ENCODE measurements around the gene NCAPH2.

The NCAPH2 gene

DNA sequence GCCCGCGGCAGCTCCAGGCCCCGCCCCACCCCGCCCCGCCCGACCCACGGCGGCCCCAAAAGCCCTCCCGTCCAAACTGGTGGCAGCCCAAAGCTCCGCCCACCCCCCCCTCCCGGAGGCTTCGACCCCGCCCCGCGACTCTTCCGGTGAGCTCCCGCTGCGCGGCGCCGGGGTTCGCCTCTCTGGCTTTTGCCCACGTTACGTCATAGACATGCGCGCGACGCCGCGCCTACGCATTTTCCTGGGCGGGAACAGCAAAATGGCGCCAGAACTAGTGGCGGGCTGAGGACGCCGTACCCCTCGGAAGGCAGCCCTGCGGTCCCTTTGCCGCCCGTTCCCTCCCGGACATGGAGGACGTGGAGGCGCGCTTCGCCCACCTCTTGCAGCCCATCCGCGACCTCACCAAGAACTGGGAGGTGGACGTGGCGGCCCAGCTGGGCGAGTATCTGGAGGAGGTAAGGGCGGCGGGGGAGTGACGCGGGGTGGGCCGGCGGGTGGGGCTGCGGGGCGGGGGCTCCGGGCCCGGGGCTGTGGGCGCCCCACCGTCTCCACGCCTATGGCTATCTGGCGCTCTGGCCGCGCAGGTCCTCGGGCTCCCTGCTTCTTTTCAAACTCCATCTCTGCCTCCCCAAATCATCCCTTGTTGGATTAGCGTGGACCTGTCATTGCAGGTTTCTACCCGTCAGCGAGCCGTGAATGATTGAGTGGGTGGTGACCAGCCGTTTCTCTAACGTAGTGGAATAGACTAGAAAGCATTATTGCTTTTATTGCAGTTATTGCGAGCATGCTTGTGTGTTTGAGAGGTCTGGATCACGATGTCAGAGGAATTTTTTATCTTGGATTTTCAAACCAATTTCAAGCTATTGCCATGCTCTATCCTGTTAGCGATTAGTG lies at the start of gene NCAPH2:
TSS of gene NCAPH2 (plus strand) at position 234 of the 894 bp plus-strand sequence. CDS start at position 348, 114 bp downstream.
- peak; percentile 100 for DNase-seq (ENCODE audit: extremely low spot score)
- ChIA-PET POLR2A (interaction anchor here (0.6 to 7.4 kb wide), 38 partner anchors 9 to 257 kb away, joined by 3 to 193 read pairs (median 4); partner anchors contain the start of genes ADM2, CHKB, CPT1B and HDAC10), CTCF (interaction anchor here (0.7 to 2.0 kb wide), 4 partner anchors 10 to 35 kb away, joined by 4 to 11 read pairs (median 5); partner anchors contain the start of gene SCO2)
- TF ChIP-seq, protein P1, sequence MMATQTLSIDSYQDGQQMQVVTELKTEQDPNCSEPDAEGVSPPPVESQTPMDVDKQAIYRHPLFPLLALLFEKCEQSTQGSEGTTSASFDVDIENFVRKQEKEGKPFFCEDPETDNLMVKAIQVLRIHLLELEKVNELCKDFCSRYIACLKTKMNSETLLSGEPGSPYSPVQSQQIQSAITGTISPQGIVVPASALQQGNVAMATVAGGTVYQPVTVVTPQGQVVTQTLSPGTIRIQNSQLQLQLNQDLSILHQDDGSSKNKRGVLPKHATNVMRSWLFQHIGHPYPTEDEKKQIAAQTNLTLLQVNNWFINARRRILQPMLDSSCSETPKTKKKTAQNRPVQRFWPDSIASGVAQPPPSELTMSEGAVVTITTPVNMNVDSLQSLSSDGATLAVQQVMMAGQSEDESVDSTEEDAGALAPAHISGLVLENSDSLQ (IDR thresholded peaks at IDR 0.05), result peak; percentile 89
- TF ChIP-seq HDGF (IDR thresholded peaks at IDR 0.05; ENCODE audit: borderline replicate concordance) (no peak), L3MBTL2 (conservative IDR thresholded peaks at IDR 0.05) (peak; percentile 66)

DNA sequence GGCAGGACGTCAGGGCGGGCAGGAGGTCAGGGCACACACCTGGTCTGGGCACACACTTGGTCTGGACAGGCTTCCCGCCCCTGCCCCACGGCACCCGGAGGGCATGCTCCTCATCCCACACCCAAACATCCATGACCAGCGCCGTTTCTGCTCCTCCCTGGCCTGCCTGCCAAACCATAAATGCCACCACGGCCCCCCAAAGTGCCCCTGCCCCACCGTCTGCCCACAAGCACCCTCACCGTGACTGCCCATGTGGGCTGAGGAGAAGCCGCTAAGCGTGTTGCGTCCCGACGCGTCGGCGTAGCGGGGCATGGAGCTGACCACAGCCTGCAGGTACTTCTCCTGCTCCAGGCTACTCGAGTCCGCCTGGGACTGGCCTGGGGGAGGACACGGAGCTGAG lies 49.0 kb upstream of the NCAPH2 start:
- ChIA-PET POLR2A (no interaction called here), CTCF (no interaction called here)
- DNase-seq (ENCODE audit: extremely low spot score), result no peak
- TF ChIP-seq FOXM1 (IDR thresholded peaks at IDR 0.05; ENCODE audit: borderline replicate concordance) (no peak), NFRKB (IDR thresholded peaks at IDR 0.05) (no peak), FOXA1 (IDR thresholded peaks at IDR 0.05) (no peak), LEF1 (IDR thresholded peaks at IDR 0.05; ENCODE audit: borderline replicate concordance) (no peak), L3MBTL2 (conservative IDR thresholded peaks at IDR 0.05) (no peak)

GRCh38 chr22:50459496-50460140 lies 48.4 kb upstream of the NCAPH2 start:
- no peak for DNase-seq (ENCODE audit: extremely low spot score)
- ChIA-PET POLR2A (no interaction called here), CTCF (no interaction called here)
- no peak for TF ChIP-seq FOXA1 (IDR thresholded peaks at IDR 0.05)
- no peak for TF ChIP-seq ELF4 (IDR thresholded peaks at IDR 0.05)
- TF ChIP-seq ARNT (IDR thresholded peaks at IDR 0.05), result no peak
- TF ChIP-seq NFRKB (IDR thresholded peaks at IDR 0.05), result no peak
- TF ChIP-seq LEF1 (IDR thresholded peaks at IDR 0.05; ENCODE audit: borderline replicate concordance), result no peak
- TF ChIP-seq BHLHE40 (IDR thresholded peaks at IDR 0.05; ENCODE audit: borderline replicate concordance), result no peak
- no peak for TF ChIP-seq ZNF384 (IDR thresholded peaks at IDR 0.05)
- no peak for TF ChIP-seq L3MBTL2 (conservative IDR thresholded peaks at IDR 0.05)
- no peak for TF ChIP-seq FOXK2 (IDR thresholded peaks at IDR 0.05)
- no peak for TF ChIP-seq SUZ12 (IDR thresholded peaks at IDR 0.05)
- TF ChIP-seq SP1 (IDR thresholded peaks at IDR 0.05), result no peak
- TF ChIP-seq, protein P1 (IDR thresholded peaks at IDR 0.05), result no peak
- TF ChIP-seq CTBP1 (IDR thresholded peaks at IDR 0.05; ENCODE audit: borderline replicate concordance), result no peak
- TF ChIP-seq HDGF (IDR thresholded peaks at IDR 0.05; ENCODE audit: borderline replicate concordance), result no peak

- DNase-seq (ENCODE audit: extremely low spot score), result no peak
- ChIA-PET POLR2A (interaction anchor here (1.4 kb wide), 1 partner anchor 13 kb away, joined by 4 read pairs; no protein-coding TSS in a partner anchor), CTCF (no interaction called here)
- TF ChIP-seq FOXA1 (IDR thresholded peaks at IDR 0.05) (no peak), FOXM1 (IDR thresholded peaks at IDR 0.05; ENCODE audit: borderline replicate concordance) (no peak), HDGF (IDR thresholded peaks at IDR 0.05; ENCODE audit: borderline replicate concordance) (no peak), BHLHE40 (IDR thresholded peaks at IDR 0.05; ENCODE audit: borderline replicate concordance) (no peak), TARDBP (IDR thresholded peaks at IDR 0.05) (no peak), ARNT (IDR thresholded peaks at IDR 0.05) (no peak), SUZ12 (IDR thresholded peaks at IDR 0.05) (no peak), FOXK2 (IDR thresholded peaks at IDR 0.05) (no peak)
Observed at GRCh38 chr22:50460938-50461337, 47.1 kb upstream of the NCAPH2 start.

DNA sequence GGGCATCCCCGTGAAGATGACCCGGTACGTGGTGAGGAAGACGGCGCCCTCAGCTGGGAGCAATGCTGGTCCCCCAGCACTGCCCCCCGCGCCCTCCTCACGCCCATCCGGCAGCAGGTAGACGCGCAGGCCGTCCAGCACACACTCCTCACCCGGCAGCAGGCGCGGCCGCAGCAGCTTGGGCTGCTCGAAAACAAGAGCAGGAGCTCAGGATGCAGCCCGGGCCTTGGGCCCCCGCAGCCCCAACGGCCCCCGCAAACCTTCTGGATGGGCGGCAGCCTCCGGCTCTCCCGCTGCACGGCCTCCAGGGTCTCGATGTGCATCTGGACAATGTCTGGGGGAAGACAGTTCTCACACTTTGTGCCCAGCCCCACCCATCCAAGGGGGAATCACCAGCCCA lies 46.5 kb upstream of the NCAPH2 start:
- DNase-seq (ENCODE audit: extremely low spot score), result no peak
- POLR2A ChIA-PET, result interaction anchor here (1.4 kb wide), 1 partner anchor 12 kb away, joined by 4 read pairs; no protein-coding TSS in a partner anchor
- CTCF ChIA-PET, result no interaction called here
- TF ChIP-seq SUZ12 (IDR thresholded peaks at IDR 0.05) (no peak), LEF1 (IDR thresholded peaks at IDR 0.05; ENCODE audit: borderline replicate concordance) (no peak), FOXM1 (IDR thresholded peaks at IDR 0.05; ENCODE audit: borderline replicate concordance) (no peak), FOXA1 (IDR thresholded peaks at IDR 0.05) (no peak), BHLHE40 (IDR thresholded peaks at IDR 0.05; ENCODE audit: borderline replicate concordance) (no peak), FOXK2 (IDR thresholded peaks at IDR 0.05) (no peak)
- TF ChIP-seq, protein P1 (IDR thresholded peaks at IDR 0.05), result no peak

GRCh38 chr22:50461979-50462540 lies 46.0 kb upstream of the NCAPH2 start:
- DNase-seq (ENCODE audit: extremely low spot score), result no peak
- no peak for TF ChIP-seq ZNF384 (IDR thresholded peaks at IDR 0.05)
- no peak for TF ChIP-seq HDGF (IDR thresholded peaks at IDR 0.05; ENCODE audit: borderline replicate concordance)
- no peak for TF ChIP-seq ELF4 (IDR thresholded peaks at IDR 0.05)
- TF ChIP-seq CTBP1 (IDR thresholded peaks at IDR 0.05; ENCODE audit: borderline replicate concordance), result no peak
- TF ChIP-seq L3MBTL2 (conservative IDR thresholded peaks at IDR 0.05), result no peak
- TF ChIP-seq SP1 (IDR thresholded peaks at IDR 0.05), result no peak
- TF ChIP-seq FOXA1 (IDR thresholded peaks at IDR 0.05), result no peak
- TF ChIP-seq TARDBP (IDR thresholded peaks at IDR 0.05), result no peak
- TF ChIP-seq LEF1 (IDR thresholded peaks at IDR 0.05; ENCODE audit: borderline replicate concordance), result no peak
- no peak for TF ChIP-seq ARNT (IDR thresholded peaks at IDR 0.05)
- TF ChIP-seq FOXK2 (IDR thresholded peaks at IDR 0.05), result no peak
- TF ChIP-seq FOXM1 (IDR thresholded peaks at IDR 0.05; ENCODE audit: borderline replicate concordance), result no peak
- TF ChIP-seq BHLHE40 (IDR thresholded peaks at IDR 0.05; ENCODE audit: borderline replicate concordance), result no peak
- no peak for TF ChIP-seq NFRKB (IDR thresholded peaks at IDR 0.05)
- TF ChIP-seq, protein P1 (IDR thresholded peaks at IDR 0.05), result no peak
- TF ChIP-seq SUZ12 (IDR thresholded peaks at IDR 0.05), result no peak
- CTCF ChIA-PET, result no interaction called here
- POLR2A ChIA-PET, result no interaction called here
